H1 (cell line): ENCODE measurements around the gene CDR2. TPM values are rescaled to one million over a fixed set of nuclear protein-coding genes. Genes with fewer than 3 reads are reported as not detected.

Source experiments
- CTCF ChIA-PET: fragments of 300-600 bp; sonication (Branson Sonifier 250); formaldehyde crosslinking; loops from one replicate; lab custom pipeline; 2021; ENCODE audit not compliant: partially characterized antibody; lab: Charles Lee
- POLR2A ChIA-PET: fragments of 300-600 bp; sonication (Branson Sonifier 250); formaldehyde crosslinking; loops from one replicate; lab custom pipeline; 2021; ENCODE audit warnings: inconsistent platforms; ENCODE audit not compliant: partially characterized antibody; lab: Charles Lee
- DNase-seq, 2 experiments: peaks; one replicate each; pipeline versions ENCODE4 v3.0.0 to v3.0.0-alpha.2; 2010 to 2022; ENCODE audit warnings: low spot score in 2 of 2, low read depth in 1 of 2, mixed read lengths in 1 of 2
- FAIRE-seq: peaks from 2 replicates; lab custom pipeline; 2011; peaks lifted over from hg19 to GRCh38; lab: Jason Lieb, UNC
- H2AFZ ChIP-seq: 2 replicates; pipeline ENCODE4 v1.8.1; 2012; ENCODE audit warnings: low read length, inconsistent platforms
- H2AK5ac ChIP-seq: 2 replicates; pipeline ENCODE4 v1.6.1; 2013; ENCODE audit warnings: low read depth, low read length
- H2BK120ac ChIP-seq: replicated peaks from 2 replicates; pipeline ENCODE3; 2013; ENCODE audit warnings: low read depth, low read length, inconsistent platforms
- H2BK12ac ChIP-seq: 2 replicates; pipeline ENCODE4 v1.6.1; 2013; ENCODE audit warnings: low read depth, low read length
- H2BK15ac ChIP-seq: 2 replicates; pipeline ENCODE4 v1.6.1; 2013; ENCODE audit warnings: low read length
- H2BK20ac ChIP-seq: 2 replicates; pipeline ENCODE4 v1.6.1; 2013; ENCODE audit warnings: low read length
- H2BK5ac ChIP-seq: 2 replicates; pipeline ENCODE4 v1.6.1; 2013; ENCODE audit warnings: low read depth, low read length
- H3K14ac ChIP-seq: 2 replicates; pipeline ENCODE4 v1.6.1; 2013; ENCODE audit warnings: inconsistent platforms; ENCODE audit not compliant: insufficient read length
- H3K18ac ChIP-seq: 2 replicates; pipeline ENCODE4 v1.6.1; 2013; ENCODE audit warnings: low read length; ENCODE audit errors: extremely low read depth
- H3K23ac ChIP-seq: 2 replicates; pipeline ENCODE4 v1.6.1; 2013; ENCODE audit warnings: inconsistent platforms; ENCODE audit not compliant: insufficient read length
- H3K23me2 ChIP-seq: 2 replicates; pipeline ENCODE4 v1.6.1; 2013; ENCODE audit warnings: low read depth, low read length
- H3K27ac ChIP-seq: 2 replicates; pipeline ENCODE4 v1.6.1; 2011; ENCODE audit warnings: low read depth, low read length, inconsistent platforms
- H3K27me3 ChIP-seq, 4 experiments: replicated peaks in 1 of 4; 1 replicate in 1 of 4; 2 replicates in 3 of 4; pipeline versions ENCODE4 v1.6.1 to v1.8.1; 2011 to 2013; ENCODE audit warnings: low read length in 3 of 4, mild to moderate bottlenecking in 3 of 4, inconsistent platforms in 2 of 4, mixed read lengths in 2 of 4, moderate library complexity in 1 of 4; ENCODE audit not compliant: control insufficient read depth in 3 of 4, insufficient read depth in 3 of 4; ENCODE audit errors: extremely low read depth in 1 of 4
- H3K36me3 ChIP-seq, 4 experiments: 2 replicates each; pipeline versions ENCODE4 v1.6.1 to v1.8.1; 2011 to 2013; ENCODE audit warnings: mild to moderate bottlenecking in 4 of 4, low read length in 3 of 4, moderate library complexity in 2 of 4, control low read depth in 1 of 4, inconsistent platforms in 1 of 4; ENCODE audit not compliant: insufficient read depth in 4 of 4, control insufficient read depth in 2 of 4
- H3K4ac ChIP-seq: replicated peaks from 2 replicates; pipeline ENCODE3; 2013; ENCODE audit warnings: low read length, low read depth, mixed read lengths, inconsistent platforms; ENCODE audit not compliant: insufficient read length
- H3K4me1 ChIP-seq, 4 experiments: replicated peaks in 1 of 4; 1 replicate in 1 of 4; 2 replicates in 3 of 4; pipeline versions ENCODE4 v1.6.1 to v1.8.1; 2011 to 2013; ENCODE audit warnings: low read length in 3 of 4, inconsistent platforms in 2 of 4, mixed read lengths in 1 of 4; ENCODE audit not compliant: insufficient read depth in 4 of 4, control insufficient read depth in 3 of 4
- H3K4me2 ChIP-seq, 2 experiments: 2 replicates each; pipeline versions ENCODE4 v1.6.1 to v1.8.1; 2011 to 2013; ENCODE audit warnings: low read depth in 2 of 2, low read length in 2 of 2, control low read depth in 1 of 2, inconsistent platforms in 1 of 2, mild to moderate bottlenecking in 1 of 2; ENCODE audit not compliant: insufficient read depth in 1 of 2
- H3K4me3 ChIP-seq, 4 experiments: fragments of 200-600, 300-600 bp in 1 of 4; sonication (generic), shearing (Covaris generic), sonication (Bioruptor Twin) in 1 of 4; 2 replicates each; pipeline versions ENCODE4 v1.5.1 to v1.8.1; 2011 to 2016; ENCODE audit warnings: low read length in 4 of 4, low read depth in 3 of 4, control low read depth in 2 of 4, inconsistent platforms in 2 of 4, mild to moderate bottlenecking in 2 of 4, mixed read lengths in 1 of 4, moderate library complexity in 1 of 4; ENCODE audit not compliant: insufficient read depth in 2 of 4; ENCODE audit errors: extremely low read depth in 1 of 4
- H3K56ac ChIP-seq: replicated peaks from 2 replicates; pipeline ENCODE3; 2013; ENCODE audit warnings: low read depth, mild to moderate bottlenecking, mixed read lengths, low read length, inconsistent platforms; ENCODE audit not compliant: insufficient read length
- H3K79me1 ChIP-seq: 2 replicates; pipeline ENCODE4 v1.6.1; 2013; ENCODE audit warnings: low read depth, low read length, control low read depth
- H3K79me2 ChIP-seq, 2 experiments: 2 replicates each; pipeline versions ENCODE4 v1.6.1 to v1.8.1; 2012 to 2013; ENCODE audit warnings: low read length in 2 of 2, mild to moderate bottlenecking in 2 of 2, inconsistent platforms in 1 of 2; ENCODE audit not compliant: insufficient read depth in 2 of 2, control insufficient read depth in 1 of 2
- H3K9ac ChIP-seq, 4 experiments: replicated peaks in 1 of 4; 1 replicate in 1 of 4; 2 replicates in 3 of 4; pipeline versions ENCODE4 v1.6.1 to v1.8.1; 2011 to 2013; ENCODE audit warnings: low read depth in 3 of 4, low read length in 3 of 4, control low read depth in 2 of 4, mild to moderate bottlenecking in 2 of 4, moderate library complexity in 2 of 4, inconsistent platforms in 1 of 4; ENCODE audit errors: extremely low read depth in 1 of 4
- H3K9me3 ChIP-seq, 2 experiments: 2 replicates each; pipeline versions ENCODE4 v1.6.1 to v1.8.1; 2012 to 2013; ENCODE audit warnings: mild to moderate bottlenecking in 2 of 2, moderate library complexity in 2 of 2, control low read depth in 1 of 2, inconsistent platforms in 1 of 2, low read depth in 1 of 2, low read length in 1 of 2, mixed read lengths in 1 of 2; ENCODE audit not compliant: insufficient read depth in 2 of 2
- H4K20me1 ChIP-seq, 2 experiments: replicated peaks in 1 of 2; 2 replicates each; pipeline versions ENCODE3 to v1.8.1; 2011 to 2013; ENCODE audit warnings: inconsistent platforms in 2 of 2, low read length in 2 of 2, mild to moderate bottlenecking in 1 of 2; ENCODE audit not compliant: insufficient read depth in 2 of 2, control insufficient read depth in 1 of 2
- H4K5ac ChIP-seq: 2 replicates; pipeline ENCODE4 v1.6.1; 2013; ENCODE audit warnings: low read length, low read depth, mixed read lengths, inconsistent platforms; ENCODE audit not compliant: insufficient read length
- H4K8ac ChIP-seq: 2 replicates; pipeline ENCODE4 v1.8.0; 2013; ENCODE audit warnings: mild to moderate bottlenecking, moderate library complexity, low read length, inconsistent platforms; ENCODE audit not compliant: insufficient read depth; ENCODE audit errors: extremely low read depth
- H4K91ac ChIP-seq: replicated peaks from 2 replicates; pipeline ENCODE3; 2013; ENCODE audit warnings: low read length, mixed read lengths, inconsistent platforms; ENCODE audit not compliant: insufficient read length
- CREB1 ChIP-seq: IDR thresholded peaks from 2 replicates; pipeline ENCODE4 v1.6.1; 2012; ENCODE audit warnings: inconsistent platforms
- EGR1 ChIP-seq: IDR thresholded peaks from 2 replicates; pipeline ENCODE4 v1.6.1; 2011; ENCODE audit warnings: low read depth, low read length, borderline replicate concordance
- EZH2 ChIP-seq: fragments of 200-600 bp; sonication (generic); IDR thresholded peaks from 2 replicates; pipeline ENCODE4 v1.7.1; 2012; ENCODE audit warnings: low read depth, mild to moderate bottlenecking, moderate library complexity, low read length, inconsistent platforms; ENCODE audit not compliant: severe bottlenecking
- JUN ChIP-seq: IDR thresholded peaks from 2 replicates; pipeline ENCODE4 v1.6.1; 2011; ENCODE audit warnings: low read depth, mild to moderate bottlenecking, improper control_type of control experiment, low read length
- KDM1A ChIP-seq: fragments of 200-600, 300-600 bp; sonication (generic); IDR thresholded peaks from 2 replicates; pipeline ENCODE4 v1.7.1; 2016; ENCODE audit warnings: mild to moderate bottlenecking, low read length, borderline replicate concordance
- KDM4A ChIP-seq: IDR thresholded peaks from one replicate; pipeline ENCODE4 v1.7.1; 2012; ENCODE audit warnings: low read depth, mild to moderate bottlenecking, moderate library complexity, low read length, inconsistent platforms; ENCODE audit not compliant: severe bottlenecking
- KDM5A ChIP-seq: fragments of 200-600 bp; IDR thresholded peaks from 2 replicates; pipeline ENCODE4 v1.7.1; 2012; ENCODE audit warnings: mild to moderate bottlenecking, low read length, inconsistent platforms, mixed read lengths
- MAFK ChIP-seq: IDR thresholded peaks from 2 replicates; pipeline ENCODE4 v1.6.1; 2012; ENCODE audit warnings: low read depth, mild to moderate bottlenecking, improper control_type of control experiment, low read length
- POLR2AphosphoS5 ChIP-seq: IDR thresholded peaks from 2 replicates; pipeline ENCODE4 v1.6.1; 2011; ENCODE audit warnings: low read depth, low read length
- RBBP5 ChIP-seq: IDR thresholded peaks from 2 replicates; pipeline ENCODE4 v1.7.1; 2012; ENCODE audit warnings: low read depth, mild to moderate bottlenecking, inconsistent platforms, low read length, moderate library complexity, borderline replicate concordance
- RXRA ChIP-seq: IDR thresholded peaks from 2 replicates; pipeline ENCODE4 v1.6.1; 2011; ENCODE audit warnings: low read depth, mild to moderate bottlenecking, low read length, moderate library complexity; ENCODE audit not compliant: insufficient read depth
- SAP30 ChIP-seq: fragments of 300-600 bp; sonication (generic); IDR thresholded peaks from 2 replicates; pipeline ENCODE4 v1.7.1; 2012; ENCODE audit warnings: low read length, moderate library complexity, mild to moderate bottlenecking, inconsistent platforms; ENCODE audit not compliant: insufficient read depth, insufficient replicate concordance
- ZNF274 ChIP-seq: IDR thresholded peaks from 2 replicates; pipeline ENCODE4 v1.7.0; 2012; ENCODE audit warnings: low read length, borderline replicate concordance; ENCODE audit errors: extremely low read depth
- WGBS, 2 experiments: shearing (Covaris generic) in 1 of 2; methylation state at CpG; one replicate each; pipeline versions ENCODE4 v1.1.6 to v1.1.7; 2013 to 2015; ENCODE audit warnings: low lambda C conversion rate in 2 of 2, mixed read lengths in 2 of 2, inconsistent platforms in 1 of 2, low coverage in 1 of 2, missing lambda C conversion rate in 1 of 2; ENCODE audit not compliant: insufficient replicate concordance in 2 of 2, insufficient coverage in 1 of 2, insufficient read length in 1 of 2; ENCODE audit errors: extremely low coverage in 1 of 2, missing lambda C conversion rate in 1 of 2; 5-methylcytosine and 5-hydroxymethylcytosine counted together
- polyA plus RNA-seq, 7 experiments: library from polyadenylated mRNA; depleted of rRNA in 3 of 7; stranded (reverse) in 5 of 7; unstranded in 2 of 7; fragments of >200 nt in 5 of 7; fragments of 200-250 nt in 2 of 7; gene quantifications; 1 replicate in 5 of 7; 2 replicates in 1 of 7; 4 replicates in 1 of 7; pipeline versions ENCODE4 v1.2.1 to v1.2.3, GENCODE V29; 2011 to 2013; ENCODE audit warnings: missing spikeins in 2 of 7, mixed read lengths in 2 of 7
- total RNA-seq: library from RNA; stranded (reverse); fragmentation: NEBNext Ultra II Directional; extraction: Animal tissue kit (Norgen Biotek cat#: 25700); gene quantifications from 2 replicates; pipeline ENCODE4 v1.2.1, GENCODE V29; 2021
- TF ChIP-seq, protein P1 (sequence below): IDR thresholded peaks from 2 replicates; pipeline ENCODE4 v1.6.1; 2011; ENCODE audit warnings: low read length, improper control_type of control experiment

The CDR2 gene
- total and polyA plus RNA-seq, 2 of the 8 experiments (the other 6 are each of a cell fraction or from before 2014, with no cell fraction given), result 16.3 to 34.9 TPM

DNA sequence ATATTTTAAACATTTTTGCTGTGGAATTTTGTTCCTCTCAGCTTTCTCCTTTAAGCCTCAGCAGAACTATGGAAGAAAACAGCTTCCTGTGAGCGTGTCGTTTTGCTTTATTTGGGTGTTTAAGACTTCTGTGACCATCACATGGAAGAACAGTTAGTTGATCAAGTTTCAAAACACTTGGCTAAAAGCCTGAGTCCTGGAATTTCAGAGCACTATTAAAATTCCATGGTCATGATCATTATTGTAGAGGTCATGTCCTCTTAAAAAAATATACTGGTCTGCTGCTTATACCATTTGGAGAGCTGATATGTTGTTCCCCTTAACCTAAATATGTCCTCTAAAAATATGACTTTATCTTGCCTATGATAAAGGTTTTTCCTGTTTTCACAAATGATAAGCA is 12.6 kb upstream of the CDR2 start:
- Histone ChIP-seq H3K4me3 (no peak overlapping the region), H3K79me1 (no peaks in the 10 kb centered on the region), H3K27me3 (no peaks in the 10 kb centered on the region), H3K4me2 (no peak overlapping the region), H3K23ac (no peak overlapping the region), H4K5ac (no peak overlapping the region), H3K4me1 (no peaks in the 10 kb centered on the region), H3K23me2 (no peaks in the 10 kb centered on the region), H2BK15ac (no peak overlapping the region), H3K79me2 (no peaks in the 10 kb centered on the region), H3K14ac (no peak overlapping the region), H2BK20ac (no peak overlapping the region), H4K91ac (no peak overlapping the region), H3K27ac (no peak overlapping the region), H2AK5ac (no peak overlapping the region), H3K9ac (no peak overlapping the region), H3K4ac (no peak overlapping the region), H3K9me3 (no peaks in the 10 kb centered on the region), H3K36me3 (no peaks in the 10 kb centered on the region), H3K56ac (no peak overlapping the region), H4K20me1 (peaks cover 0 to 2% of the 10 kb centered on the region in 2 experiments), H2BK5ac (no peak overlapping the region), H2AFZ (no peak overlapping the region), H4K8ac (no peak overlapping the region), H2BK120ac (no peak overlapping the region), H2BK12ac (no peak overlapping the region), H3K18ac (no peak overlapping the region)
- POLR2A ChIA-PET, result interaction anchor here (0.8 to 3.3 kb wide), 5 partner anchors 9 to 16 kb away, joined by 4 to 10 read pairs (median 7); partner anchors contain the start of gene CDR2
- DNase-seq (no peak), FAIRE-seq (no peak)
- CTCF ChIA-PET, result no interaction called here
- WGBS, 2 experiments, result 97% methylated on average over 2 of the region's 2 CpGs; no CpG with 5 or more reads in 1 of the 2 experiments
- TF ChIP-seq EGR1 (no peak), RBBP5 (no peak), RXRA (no peak), SAP30 (no peak), EZH2 (no peak), POLR2AphosphoS5 (no peak), CREB1 (no peak), KDM4A (no peak), JUN (no peak), KDM5A (no peak), MAFK (no peak), ZNF274 (no peak), KDM1A (no peak)
- TF ChIP-seq, protein P1, sequence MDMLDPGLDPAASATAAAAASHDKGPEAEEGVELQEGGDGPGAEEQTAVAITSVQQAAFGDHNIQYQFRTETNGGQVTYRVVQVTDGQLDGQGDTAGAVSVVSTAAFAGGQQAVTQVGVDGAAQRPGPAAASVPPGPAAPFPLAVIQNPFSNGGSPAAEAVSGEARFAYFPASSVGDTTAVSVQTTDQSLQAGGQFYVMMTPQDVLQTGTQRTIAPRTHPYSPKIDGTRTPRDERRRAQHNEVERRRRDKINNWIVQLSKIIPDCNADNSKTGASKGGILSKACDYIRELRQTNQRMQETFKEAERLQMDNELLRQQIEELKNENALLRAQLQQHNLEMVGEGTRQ, result no peak
